ENCODE data around the gene ZBTB20. TPM values are rescaled to one million over a fixed set of nuclear protein-coding genes. Genes with fewer than 3 reads are reported as not detected.

Gene ZBTB20
- polyA plus RNA-seq, 3 donors = 1.3 to 3.2 (median 2.0) TPM

DNA sequence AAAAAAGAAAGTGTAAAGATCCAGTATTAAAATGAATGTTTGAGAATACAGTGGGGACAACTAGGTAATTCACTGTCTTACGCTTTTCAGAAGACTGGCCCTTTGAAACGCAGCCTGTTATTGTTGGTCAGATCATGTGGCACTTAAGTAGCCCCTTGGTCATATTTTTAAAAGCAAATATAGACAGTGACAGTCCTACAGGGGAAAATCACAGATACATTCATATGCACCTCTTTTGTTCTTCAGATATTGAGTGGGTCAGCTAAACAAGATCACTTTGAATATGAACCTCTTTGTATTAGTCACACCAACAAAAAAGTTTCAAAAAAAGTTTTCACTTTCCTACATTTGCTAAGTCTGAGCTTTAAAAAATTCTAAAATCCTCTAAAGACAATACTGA lies 817.3 kb downstream of the ZBTB20 start:
- Histone ChIP-seq H3K4me1 (ENCODE audit: control insufficient read depth in 1 of 2, insufficient read depth in 2 of 2, low read length in 2 of 2) (no peaks in the 10 kb centered on the region), H3K9me3 (replicated peaks in 1 of 2; ENCODE audit: control insufficient read depth in 1 of 2, insufficient read depth in 1 of 2, low read length in 2 of 2) (no peaks in the 10 kb centered on the region), H3K79me2 (ENCODE audit: insufficient read depth, low read length) (no peaks in the 10 kb centered on the region), H3K4me3 (replicated peaks in 1 of 3; ENCODE audit: low read depth in 2 of 3, low read length in 3 of 3) (no peak overlapping the region), H3K27me3 (ENCODE audit: control insufficient read depth in 2 of 2, insufficient read depth in 2 of 2, low read length in 2 of 2) (no peaks in the 10 kb centered on the region), H3K27ac (ENCODE audit: low read depth in 1 of 2, low read length in 2 of 2) (no peak overlapping the region), H3K9ac (ENCODE audit: insufficient read depth, low read length, poor library complexity, severe bottlenecking) (no peak overlapping the region), H3K36me3 (replicated peaks in 1 of 2; ENCODE audit: control insufficient read depth in 1 of 2, insufficient read depth in 2 of 2, low read length in 2 of 2) (no peaks in the 10 kb centered on the region), H3K4me2 (replicated peaks; ENCODE audit: extremely low read depth, low read length, poor library complexity, severe bottlenecking) (no peak overlapping the region), H2AFZ (ENCODE audit: insufficient read depth, low read depth, low read length, poor library complexity, severe bottlenecking) (no peak overlapping the region), H4K20me1 (ENCODE audit: insufficient read depth, low read length) (no peaks in the 10 kb centered on the region)
- Mint-ChIP-seq H3K27me3 (ENCODE audit: low read depth in 3 of 3) (no peaks in the 10 kb centered on the region), H3K4me1 (no peaks in the 10 kb centered on the region), H3K36me3 (peaks cover 0 to 3% of the 10 kb centered on the region in 2 donors), H3K9me3 (peaks cover 0 to 2% (median 0%) of the 10 kb centered on the region in 7 donors), H3K4me3 (no peak overlapping the region), H3K27ac (no peak overlapping the region)
- TF ChIP-seq, protein P1, sequence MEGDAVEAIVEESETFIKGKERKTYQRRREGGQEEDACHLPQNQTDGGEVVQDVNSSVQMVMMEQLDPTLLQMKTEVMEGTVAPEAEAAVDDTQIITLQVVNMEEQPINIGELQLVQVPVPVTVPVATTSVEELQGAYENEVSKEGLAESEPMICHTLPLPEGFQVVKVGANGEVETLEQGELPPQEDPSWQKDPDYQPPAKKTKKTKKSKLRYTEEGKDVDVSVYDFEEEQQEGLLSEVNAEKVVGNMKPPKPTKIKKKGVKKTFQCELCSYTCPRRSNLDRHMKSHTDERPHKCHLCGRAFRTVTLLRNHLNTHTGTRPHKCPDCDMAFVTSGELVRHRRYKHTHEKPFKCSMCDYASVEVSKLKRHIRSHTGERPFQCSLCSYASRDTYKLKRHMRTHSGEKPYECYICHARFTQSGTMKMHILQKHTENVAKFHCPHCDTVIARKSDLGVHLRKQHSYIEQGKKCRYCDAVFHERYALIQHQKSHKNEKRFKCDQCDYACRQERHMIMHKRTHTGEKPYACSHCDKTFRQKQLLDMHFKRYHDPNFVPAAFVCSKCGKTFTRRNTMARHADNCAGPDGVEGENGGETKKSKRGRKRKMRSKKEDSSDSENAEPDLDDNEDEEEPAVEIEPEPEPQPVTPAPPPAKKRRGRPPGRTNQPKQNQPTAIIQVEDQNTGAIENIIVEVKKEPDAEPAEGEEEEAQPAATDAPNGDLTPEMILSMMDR (IDR thresholded peaks at IDR 0.05) = no peak
- 100% methylated on average over 1 of the region's 2 CpGs for WGBS (ENCODE audit: insufficient coverage)
- no peak for DNase-seq
- intact Hi-C loops (cut with micrococcal nuclease) = no loop called here

DNA sequence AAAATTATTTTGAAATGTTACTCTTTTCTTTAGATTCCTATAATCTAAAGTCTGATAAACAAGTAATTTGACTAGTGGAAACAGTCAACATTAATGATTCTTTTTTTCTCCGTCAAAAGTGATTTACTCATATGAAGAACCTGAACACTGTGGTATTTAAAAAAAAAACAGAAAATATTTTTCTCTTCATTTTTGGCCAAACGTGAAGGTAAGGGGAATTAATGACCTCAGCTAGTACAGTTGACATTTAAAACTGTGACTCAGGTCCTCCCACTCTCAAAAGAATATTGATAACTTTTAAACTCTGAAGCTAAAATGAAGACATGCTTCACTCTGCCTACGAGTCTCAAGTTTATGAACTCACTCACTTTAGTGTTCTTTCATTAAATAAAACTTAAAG lies 818.7 kb downstream of the ZBTB20 start:
- H3K36me3 Mint-ChIP-seq = peaks cover 0 to 3% of the 10 kb centered on the region in 2 donors
- no peak overlapping the region for H3K27ac ChIP-seq (ENCODE audit: low read depth in 1 of 2, low read length in 2 of 2)
- intact Hi-C loops (cut with micrococcal nuclease) = no loop called here

More for the DNA sequence above, 818.7 kb downstream of the ZBTB20 start:
- TF ChIP-seq, protein P1 (IDR thresholded peaks at IDR 0.05) = no peak
- H3K4me2 ChIP-seq (replicated peaks; ENCODE audit: extremely low read depth, low read length, poor library complexity, severe bottlenecking) = no peak overlapping the region
- Mint-ChIP-seq H3K9me3 (peaks cover 0 to 2% (median 0%) of the 10 kb centered on the region in 7 donors), H3K4me1 (no peaks in the 10 kb centered on the region), H3K27ac (no peak overlapping the region), H3K4me3 (no peak overlapping the region), H3K27me3 (ENCODE audit: low read depth in 3 of 3) (no peaks in the 10 kb centered on the region)
- no peaks in the 10 kb centered on the region for H3K27me3 ChIP-seq (ENCODE audit: control insufficient read depth in 2 of 2, insufficient read depth in 2 of 2, low read length in 2 of 2)
- no peak for DNase-seq
- H4K20me1 ChIP-seq (ENCODE audit: insufficient read depth, low read length) = no peaks in the 10 kb centered on the region
- no peaks in the 10 kb centered on the region for H3K79me2 ChIP-seq (ENCODE audit: insufficient read depth, low read length)
- no peak overlapping the region for H2AFZ ChIP-seq (ENCODE audit: insufficient read depth, low read depth, low read length, poor library complexity, severe bottlenecking)
- H3K9ac ChIP-seq (ENCODE audit: insufficient read depth, low read length, poor library complexity, severe bottlenecking) = no peak overlapping the region
- H3K9me3 ChIP-seq (replicated peaks in 1 of 2; ENCODE audit: control insufficient read depth in 1 of 2, insufficient read depth in 1 of 2, low read length in 2 of 2) = no peaks in the 10 kb centered on the region
- WGBS (ENCODE audit: insufficient coverage) = no CpG with 5 or more reads among the region's 3 CpGs
- H3K4me1 ChIP-seq (ENCODE audit: control insufficient read depth in 1 of 2, insufficient read depth in 2 of 2, low read length in 2 of 2) = no peaks in the 10 kb centered on the region
- H3K4me3 ChIP-seq (replicated peaks in 1 of 3; ENCODE audit: low read depth in 2 of 3, low read length in 3 of 3) = no peak overlapping the region
- no peaks in the 10 kb centered on the region for H3K36me3 ChIP-seq (replicated peaks in 1 of 2; ENCODE audit: control insufficient read depth in 1 of 2, insufficient read depth in 2 of 2, low read length in 2 of 2)

Measured in CD14-positive monocyte (primary cell).